GM12878 (cell line): ENCODE measurements around the gene SALL3. TPM values are rescaled to one million over a fixed set of nuclear protein-coding genes. Genes with fewer than 3 reads are reported as not detected.

Experiments
- ATAC-seq: fragments of 200-7000 bp; cut with Tn5 transposase; 3 replicates; pipeline ENCODE4 v1.9.1; 2020; ENCODE audit warnings: mild to moderate bottlenecking, moderate library complexity
- BruUV-seq: library from RNA; stranded (reverse); fragments of 400-500 nt; replicated peaks from 2 replicates; lab custom pipeline; 2021; lab: Mats Ljungman, UMichigan
- CTCF ChIA-PET: fragments of 300-600 bp; sonication (Branson Sonifier 250); formaldehyde crosslinking; extraction: SDS; loops from one replicate; lab custom pipeline; 2021; ENCODE audit warnings: inconsistent platforms; lab: Yijun Ruan, JAX
- POLR2A ChIA-PET: fragments of 350-600 bp; formaldehyde crosslinking; extraction: SDS; loops from one replicate; lab custom pipeline; 2021; ENCODE audit warnings: inconsistent platforms; lab: Charles Lee
- RAD21 ChIA-PET: fragments of 300-600 bp; sonication (Branson Sonifier 250); formaldehyde crosslinking; loops from one replicate; lab custom pipeline; 2023; ENCODE audit warnings: antibody characterized with exemption; ENCODE audit not compliant: unreplicated experiment; lab: Charles Lee
- SMC1A ChIA-PET: fragments of 300-600 bp; sonication (Branson Sonifier 250); formaldehyde crosslinking; loops from one replicate; lab custom pipeline; 2023; ENCODE audit not compliant: unreplicated experiment, uncharacterized antibody; lab: Charles Lee
- DNase-seq: peaks from one replicate; pipeline ENCODE4 v3.0.0-alpha.2; 2011; ENCODE audit warnings: low read depth, low spot score
- FAIRE-seq: peaks from 3 replicates; lab custom pipeline; 2011; peaks lifted over from hg19 to GRCh38; lab: Jason Lieb, UNC
- H2AFZ ChIP-seq: 2 replicates; pipeline ENCODE4 v1.6.0; 2011; ENCODE audit warnings: low read depth, low read length, control low read depth; ENCODE audit not compliant: control insufficient read depth
- H3K27ac ChIP-seq: 2 replicates; pipeline ENCODE4 v1.5.1; 2011; ENCODE audit warnings: control low read depth; ENCODE audit not compliant: control insufficient read depth, insufficient read depth
- H3K27me3 ChIP-seq, 2 experiments: replicated peaks in 1 of 2; 2 replicates each; pipeline versions ENCODE4 v1.6.0 to v1.6.1; 2011; ENCODE audit warnings: low read length in 1 of 2; ENCODE audit not compliant: control insufficient read depth in 2 of 2, insufficient read depth in 2 of 2
- H3K36me3 ChIP-seq, 2 experiments: 2 replicates each; pipeline ENCODE4 v1.5.1; 2011; ENCODE audit warnings: low read length in 1 of 2; ENCODE audit not compliant: control insufficient read depth in 2 of 2, insufficient read depth in 2 of 2
- H3K4me1 ChIP-seq: 2 replicates; pipeline ENCODE4 v1.6.1; 2011; ENCODE audit warnings: mild to moderate bottlenecking, low read length, moderate library complexity, mixed read lengths; ENCODE audit not compliant: control insufficient read depth, insufficient read depth
- H3K4me2 ChIP-seq: 2 replicates; pipeline ENCODE4 v1.6.0; 2011; ENCODE audit warnings: control low read depth; ENCODE audit not compliant: control insufficient read depth, insufficient read depth
- H3K4me3 ChIP-seq: fragments of 200-600 bp; sonication (generic); 2 replicates; pipeline ENCODE4 v1.5.1; 2016
- H3K79me2 ChIP-seq: 2 replicates; pipeline ENCODE4 v1.6.0; 2011; ENCODE audit warnings: low read length; ENCODE audit not compliant: control insufficient read depth, insufficient read depth
- H3K9ac ChIP-seq: 2 replicates; pipeline ENCODE4 v1.8.0; 2011; ENCODE audit warnings: low read length, control low read depth, mixed read lengths; ENCODE audit not compliant: control insufficient read depth, insufficient read depth
- H3K9me3 ChIP-seq: replicated peaks from 3 replicates; pipeline ENCODE4 v1.5.1; 2011; ENCODE audit warnings: mild to moderate bottlenecking, low read length; ENCODE audit not compliant: control insufficient read depth, insufficient read depth
- H4K20me1 ChIP-seq: 2 replicates; pipeline ENCODE4 v1.6.0; 2011; ENCODE audit not compliant: control insufficient read depth, insufficient read depth
- ATF2 ChIP-seq: IDR thresholded peaks from 2 replicates; pipeline ENCODE4 v1.6.1; 2012; ENCODE audit warnings: low read length, inconsistent platforms
- ATF7 ChIP-seq: fragments of 450-650 bp; IDR thresholded peaks from 2 replicates; pipeline ENCODE4 v1.6.1; 2016; ENCODE audit warnings: low read depth, mild to moderate bottlenecking
- BCLAF1 ChIP-seq: fragments of 450-650 bp; IDR thresholded peaks from 2 replicates; pipeline ENCODE4 v1.6.1; 2017; ENCODE audit warnings: antibody characterized with exemption, mild to moderate bottlenecking, moderate library complexity
- BMI1 ChIP-seq: fragments of 450-650 bp; IDR thresholded peaks from 2 replicates; pipeline ENCODE4 v1.6.1; 2016; ENCODE audit warnings: mild to moderate bottlenecking, moderate library complexity, borderline replicate concordance
- E2F8 ChIP-seq: fragments of 450-650 bp; IDR thresholded peaks from 2 replicates; pipeline ENCODE4 v1.6.1; 2018; ENCODE audit warnings: mild to moderate bottlenecking, low read depth, moderate library complexity; ENCODE audit not compliant: partially characterized antibody
- HDAC6 ChIP-seq: fragments of 200-600 bp; sonication (generic); IDR thresholded peaks from one replicate; pipeline ENCODE4 v1.8.0; 2017; ENCODE audit warnings: antibody characterized with exemption; ENCODE audit not compliant: unreplicated experiment
- MEF2A ChIP-seq: IDR thresholded peaks from 2 replicates; pipeline ENCODE4 v1.6.1; 2011; ENCODE audit warnings: low read depth, mild to moderate bottlenecking, low read length, moderate library complexity; ENCODE audit not compliant: insufficient read depth
- PBX3 ChIP-seq: IDR thresholded peaks from 2 replicates; pipeline ENCODE4 v1.6.1; 2011; ENCODE audit warnings: mild to moderate bottlenecking, low read depth, low read length, moderate library complexity; ENCODE audit not compliant: insufficient replicate concordance
- STAT3 ChIP-seq: IDR thresholded peaks from 2 replicates; pipeline ENCODE4 v1.6.1; 2011; ENCODE audit warnings: low read depth, low read length, improper control_type of control experiment
- ZBTB11 ChIP-seq: fragments of 450-650 bp; formaldehyde crosslinking; IDR thresholded peaks from 2 replicates; pipeline ENCODE4 v1.5.0; 2022; ENCODE audit warnings: mild to moderate bottlenecking, missing genetic modification characterization
- ZNF217 ChIP-seq: fragments of 450-650 bp; IDR thresholded peaks from 2 replicates; pipeline ENCODE4 v1.6.1; 2017; ENCODE audit warnings: antibody characterized with exemption, mild to moderate bottlenecking
- WGBS: methylation state at CpG from one replicate; pipeline ENCODE4 v1.1.6; 2016; ENCODE audit warnings: low lambda C conversion rate; ENCODE audit not compliant: insufficient replicate concordance, insufficient coverage; ENCODE audit errors: missing lambda C conversion rate; 5-methylcytosine and 5-hydroxymethylcytosine counted together
- in situ Hi-C: fragments of 300-500 bp; cut with MboI; formaldehyde crosslinking; loops from 9 replicates; pipeline ENCODE4 v1.14.3; 2018; ENCODE audit warnings: mixed read lengths
- intact Hi-C: fragments of 100-400 bp; cut with micrococcal nuclease; formaldehyde crosslinking; loops from one replicate; pipeline ENCODE4 v1.14.2; 2022; ENCODE audit not compliant: unreplicated experiment
- polyA plus RNA-seq, 11 experiments: library from polyadenylated mRNA; depleted of rRNA in 4 of 11; unstranded in 6 of 11; stranded (reverse) in 5 of 11; fragments of >200 nt; fragmentation: Nextera tagmentation in 4 of 11; fragmentation: Illumina TruSeq in 1 of 11; extraction: Ambion mirVana in 4 of 11; extraction: Trizol in 1 of 11; gene quantifications; 1 replicate in 1 of 11; 2 replicates in 10 of 11; pipeline versions ENCODE4 v1.2.1 to v1.2.3, GENCODE V29; 2011 to 2016; ENCODE audit warnings: inconsistent platforms in 2 of 11, missing spikeins in 2 of 11, low read depth in 1 of 11
- total RNA-seq, 4 experiments: library from RNA; depleted of rRNA in 3 of 4; stranded (reverse); fragments of >200 nt in 3 of 4; fragmentation: Illumina TruSeq in 1 of 4; extraction: Trizol in 1 of 4; gene quantifications; 2 replicates each; pipeline versions ENCODE4 v1.2.1 to v1.2.3, GENCODE V29; 2013 to 2021

The SALL3 gene
- total and polyA plus RNA-seq, 10 of the 15 experiments (the other 5 are each of a cell fraction or from before 2014, with no cell fraction given) = 0.01 to 0.10 (median 0.07) TPM; not detected in 7

- POLR2A ChIA-PET = no interaction called here
- RAD21 ChIA-PET = no interaction called here
- SMC1A ChIA-PET = no interaction called here
- Histone ChIP-seq H3K9ac (no peak overlapping the region), H3K36me3 (no peaks in the 10 kb centered on the region), H2AFZ (no peak overlapping the region), H3K79me2 (no peaks in the 10 kb centered on the region), H3K27ac (no peak overlapping the region), H3K9me3 (no peaks in the 10 kb centered on the region; the same call in 2 of the 3 replicates), H3K27me3 (no peaks in the 10 kb centered on the region; a peak in 1 of 4 replicates), H4K20me1 (no peaks in the 10 kb centered on the region), H3K4me1 (no peaks in the 10 kb centered on the region), H3K4me3 (no peak overlapping the region), H3K4me2 (no peak overlapping the region)
- DNase-seq (no peak), ATAC-seq (no peak), FAIRE-seq (no peak)
- in situ Hi-C loops (loop anchor here (25.0 kb wide), 1 partner anchor 437 kb away; no protein-coding TSS in a partner anchor), intact Hi-C loops (no loop called here)
- BruUV-seq = no TSS peak
- CTCF ChIA-PET = no interaction called here
- 43% methylated on average over 34 of the region's 77 CpGs for WGBS
- TF ChIP-seq ZNF217 (no peak), E2F8 (no peak), STAT3 (no peak), PBX3 (no peak), ATF2 (no peak), ZBTB11 (CRISPR knock-in tag) (no peak), ATF7 (no peak), MEF2A (no peak), BMI1 (no peak), HDAC6 (no peak), BCLAF1 (no peak)
These were observed 5.4 kb upstream of the SALL3 start for GRCh38 chr18:78974115-78974761.
